Spleen (tissue), 7 donors: ENCODE measurements around the gene RHCE.
"Not testable (repeated sequence)": the region's sequence is repeated elsewhere in the genome, so short reads cannot be mapped to it uniquely, and the experiment has no call there.

ENCODE experiments used
- POLR2AphosphoS5 ChIP-seq, 3 donors: sonication (generic); formaldehyde crosslinking; IDR thresholded peaks; one replicate each; pipeline ENCODE4 v1.5.1; 2017; ENCODE audit warnings: antibody characterized with exemption in 3 of 3
- TF ChIP-seq, protein P1 (sequence below), 11 experiments: fragments of 200-600 bp in 7 of 11; fragments of 450-650 bp in 4 of 11; sonication (generic) in 4 of 11; IDR thresholded peaks in 8 of 11; conservative IDR thresholded peaks in 3 of 11; 1 replicate in 7 of 11; 2 replicates in 4 of 11; pipeline versions ENCODE4 v1.4.0 to v1.8.0; 2016 to 2021; ENCODE audit warnings: antibody characterized with exemption in 11 of 11, inconsistent platforms in 4 of 11, mild to moderate bottlenecking in 1 of 11
- donor health status: DM: no; HTN: no; CAD: no; lungs with moderate emphysema.
- donor health status: DM: no; HTN: no; CAD: no.
- donor health status: DM: no; HTN: no; CAD: no.

DNA sequence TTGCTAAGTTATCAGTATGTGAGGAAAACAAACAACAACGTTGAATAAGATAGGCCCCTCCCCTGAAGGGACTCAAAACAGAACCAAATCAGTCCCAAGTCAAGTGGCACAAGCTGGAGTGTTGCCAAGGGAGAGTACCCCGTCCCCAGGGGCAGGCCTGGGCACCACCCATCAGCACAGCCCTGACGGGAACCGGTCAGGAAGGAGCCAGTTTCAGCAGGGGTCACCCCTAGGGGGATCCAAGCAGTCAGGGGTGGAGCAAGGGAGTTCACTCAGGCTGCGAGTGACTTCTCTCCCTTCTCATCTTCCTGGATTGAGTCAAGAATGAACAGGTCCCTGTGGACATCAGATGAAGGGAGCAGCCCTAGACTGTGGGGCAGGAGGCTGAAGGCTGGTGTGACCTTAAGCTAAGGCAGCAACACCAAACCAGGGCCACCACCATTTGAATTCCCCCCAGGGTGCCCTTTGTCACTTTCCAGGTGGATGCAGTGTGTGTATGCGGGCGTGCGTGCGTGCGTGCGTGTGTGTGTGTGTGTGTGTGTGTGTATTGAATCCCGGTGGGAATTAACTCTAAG is 14.8 kb downstream of the RHCE start:
- not testable (repeated sequence) for TF ChIP-seq POLR2AphosphoS5 (IDR thresholded peaks at IDR 0.05)
- TF ChIP-seq, protein P1, sequence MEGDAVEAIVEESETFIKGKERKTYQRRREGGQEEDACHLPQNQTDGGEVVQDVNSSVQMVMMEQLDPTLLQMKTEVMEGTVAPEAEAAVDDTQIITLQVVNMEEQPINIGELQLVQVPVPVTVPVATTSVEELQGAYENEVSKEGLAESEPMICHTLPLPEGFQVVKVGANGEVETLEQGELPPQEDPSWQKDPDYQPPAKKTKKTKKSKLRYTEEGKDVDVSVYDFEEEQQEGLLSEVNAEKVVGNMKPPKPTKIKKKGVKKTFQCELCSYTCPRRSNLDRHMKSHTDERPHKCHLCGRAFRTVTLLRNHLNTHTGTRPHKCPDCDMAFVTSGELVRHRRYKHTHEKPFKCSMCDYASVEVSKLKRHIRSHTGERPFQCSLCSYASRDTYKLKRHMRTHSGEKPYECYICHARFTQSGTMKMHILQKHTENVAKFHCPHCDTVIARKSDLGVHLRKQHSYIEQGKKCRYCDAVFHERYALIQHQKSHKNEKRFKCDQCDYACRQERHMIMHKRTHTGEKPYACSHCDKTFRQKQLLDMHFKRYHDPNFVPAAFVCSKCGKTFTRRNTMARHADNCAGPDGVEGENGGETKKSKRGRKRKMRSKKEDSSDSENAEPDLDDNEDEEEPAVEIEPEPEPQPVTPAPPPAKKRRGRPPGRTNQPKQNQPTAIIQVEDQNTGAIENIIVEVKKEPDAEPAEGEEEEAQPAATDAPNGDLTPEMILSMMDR (IDR thresholded peaks at IDR 0.05 in 8 of 11, conservative IDR thresholded peaks at IDR 0.05 in 3 of 11), result not testable (repeated sequence)
